Measurements from ENCODE around the gene SLC39A8.

SLC39A8 gene

GRCh38 chr4:102319594-102319993 is 25.7 kb downstream of the SLC39A8 start:
- H3K4me3 ChIP-seq (ENCODE audit: low read depth, low read length), result 0 out of 2 replicates have a peak overlapping the region, but pooled peaks have one; percentile 2
- no peaks in the 10 kb centered on the region for H3K9me3 ChIP-seq (ENCODE audit: control insufficient read depth, insufficient read depth, low read depth, low read length)
- H3K36me3 ChIP-seq (ENCODE audit: control insufficient read depth, insufficient read depth, low read length), result no peaks in the 10 kb centered on the region
- no peaks in the 10 kb centered on the region for H3K27me3 ChIP-seq (ENCODE audit: control insufficient read depth, insufficient read depth, low read length)
- H3K27ac ChIP-seq (ENCODE audit: low read depth, low read length), result peak overlapping the region; percentile 22; the same call in 1 of the 2 replicates
- H3K9ac ChIP-seq (ENCODE audit: low read length), result peak overlapping the region; percentile 1
- H3K4me1 ChIP-seq (ENCODE audit: control insufficient read depth, insufficient read depth, low read length), result peaks cover 44% of the 10 kb centered on the region

GRCh38 chr4:102318526-102318925 is 26.8 kb downstream of the SLC39A8 start:
- Histone ChIP-seq H3K9me3 (ENCODE audit: control insufficient read depth, insufficient read depth, low read depth, low read length) (no peaks in the 10 kb centered on the region), H3K9ac (ENCODE audit: low read length) (no peak overlapping the region), H3K27me3 (ENCODE audit: control insufficient read depth, insufficient read depth, low read length) (no peaks in the 10 kb centered on the region), H3K36me3 (ENCODE audit: control insufficient read depth, insufficient read depth, low read length) (no peaks in the 10 kb centered on the region), H3K4me1 (ENCODE audit: control insufficient read depth, insufficient read depth, low read length) (peaks cover 43% of the 10 kb centered on the region), H3K4me3 (ENCODE audit: low read depth, low read length) (no peak overlapping the region), H3K27ac (ENCODE audit: low read depth, low read length) (no peak overlapping the region)

DNA sequence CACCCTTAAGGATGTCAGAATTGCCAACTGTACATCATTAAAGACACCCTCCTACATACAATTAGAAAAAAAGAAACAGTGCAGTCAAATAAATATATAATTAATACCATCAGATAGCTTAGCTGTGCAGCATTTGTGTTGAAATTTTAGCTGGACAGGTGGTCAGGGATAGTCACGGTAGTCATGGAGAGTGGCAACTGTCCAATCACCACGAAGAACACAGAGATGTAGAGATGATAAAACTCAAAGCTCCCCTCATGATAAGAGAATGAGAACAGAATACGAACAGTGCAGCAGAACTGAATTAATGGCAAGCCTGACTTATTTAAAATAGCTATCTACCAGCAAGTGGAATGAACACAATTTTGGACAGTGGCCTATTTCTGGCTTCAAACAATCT is 27.2 kb downstream of the SLC39A8 start:
- Histone ChIP-seq H3K4me3 (ENCODE audit: low read depth, low read length) (no peak overlapping the region), H3K36me3 (ENCODE audit: control insufficient read depth, insufficient read depth, low read length) (no peaks in the 10 kb centered on the region), H3K27ac (ENCODE audit: low read depth, low read length) (no peak overlapping the region), H3K9me3 (ENCODE audit: control insufficient read depth, insufficient read depth, low read depth, low read length) (no peaks in the 10 kb centered on the region), H3K27me3 (ENCODE audit: control insufficient read depth, insufficient read depth, low read length) (no peaks in the 10 kb centered on the region), H3K4me1 (ENCODE audit: control insufficient read depth, insufficient read depth, low read length) (peaks cover 39% of the 10 kb centered on the region), H3K9ac (ENCODE audit: low read length) (no peak overlapping the region)

- H3K9ac ChIP-seq (ENCODE audit: low read length), result no peak overlapping the region
- H3K27ac ChIP-seq (ENCODE audit: low read depth, low read length), result no peak overlapping the region
- H3K4me3 ChIP-seq (ENCODE audit: low read depth, low read length), result no peak overlapping the region
- no peaks in the 10 kb centered on the region for H3K9me3 ChIP-seq (ENCODE audit: control insufficient read depth, insufficient read depth, low read depth, low read length)
- no peaks in the 10 kb centered on the region for H3K27me3 ChIP-seq (ENCODE audit: control insufficient read depth, insufficient read depth, low read length)
- peaks cover 33% of the 10 kb centered on the region for H3K4me1 ChIP-seq (ENCODE audit: control insufficient read depth, insufficient read depth, low read length)
- no peaks in the 10 kb centered on the region for H3K36me3 ChIP-seq (ENCODE audit: control insufficient read depth, insufficient read depth, low read length)
Observed at GRCh38 chr4:102317459-102317858, 27.8 kb downstream of the SLC39A8 start.

GRCh38 chr4:102316585-102316984 is 28.7 kb downstream of the SLC39A8 start:
- Histone ChIP-seq H3K36me3 (ENCODE audit: control insufficient read depth, insufficient read depth, low read length) (no peaks in the 10 kb centered on the region), H3K4me3 (ENCODE audit: low read depth, low read length) (no peak overlapping the region), H3K27ac (ENCODE audit: low read depth, low read length) (no peak overlapping the region), H3K27me3 (ENCODE audit: control insufficient read depth, insufficient read depth, low read length) (no peaks in the 10 kb centered on the region), H3K9ac (ENCODE audit: low read length) (no peak overlapping the region), H3K9me3 (ENCODE audit: control insufficient read depth, insufficient read depth, low read depth, low read length) (no peaks in the 10 kb centered on the region), H3K4me1 (ENCODE audit: control insufficient read depth, insufficient read depth, low read length) (peaks cover 24% of the 10 kb centered on the region)

GRCh38 chr4:102315532-102315931 is 29.8 kb downstream of the SLC39A8 start:
- H3K9ac ChIP-seq (ENCODE audit: low read length), result no peak overlapping the region
- H3K27ac ChIP-seq (ENCODE audit: low read depth, low read length), result no peak overlapping the region
- no peaks in the 10 kb centered on the region for H3K27me3 ChIP-seq (ENCODE audit: control insufficient read depth, insufficient read depth, low read length)
- H3K9me3 ChIP-seq (ENCODE audit: control insufficient read depth, insufficient read depth, low read depth, low read length), result no peaks in the 10 kb centered on the region
- H3K36me3 ChIP-seq (ENCODE audit: control insufficient read depth, insufficient read depth, low read length), result no peaks in the 10 kb centered on the region
- H3K4me1 ChIP-seq (ENCODE audit: control insufficient read depth, insufficient read depth, low read length), result peaks cover 15% of the 10 kb centered on the region
- H3K4me3 ChIP-seq (ENCODE audit: low read depth, low read length), result no peak overlapping the region

DNA sequence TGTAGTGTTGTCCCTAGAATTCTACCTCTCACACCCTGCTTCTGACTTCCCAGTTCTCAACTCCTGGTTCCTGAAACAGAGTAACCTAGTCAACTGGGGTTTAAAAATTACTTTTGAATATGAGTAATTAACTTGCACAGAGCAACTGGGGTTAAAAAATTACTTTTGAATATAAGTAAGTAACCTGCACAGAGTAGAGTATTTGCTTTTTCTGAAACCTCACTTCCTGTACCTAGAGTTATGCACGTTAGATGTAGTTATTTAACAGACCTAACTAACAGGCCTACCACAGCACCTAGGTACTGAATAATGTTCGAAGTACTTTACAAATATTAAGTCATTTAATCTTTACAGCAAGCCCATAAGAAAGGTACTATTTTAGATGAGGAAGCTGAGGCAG is 32.9 kb downstream of the SLC39A8 start:
- no peak overlapping the region for H3K9ac ChIP-seq (ENCODE audit: low read length)
- no peaks in the 10 kb centered on the region for H3K9me3 ChIP-seq (ENCODE audit: control insufficient read depth, insufficient read depth, low read depth, low read length)
- no peak overlapping the region for H3K27ac ChIP-seq (ENCODE audit: low read depth, low read length)
- no peaks in the 10 kb centered on the region for H3K4me1 ChIP-seq (ENCODE audit: control insufficient read depth, insufficient read depth, low read length)
- no peak overlapping the region for H3K4me3 ChIP-seq (ENCODE audit: low read depth, low read length)
- no peaks in the 10 kb centered on the region for H3K36me3 ChIP-seq (ENCODE audit: control insufficient read depth, insufficient read depth, low read length)
- no peaks in the 10 kb centered on the region for H3K27me3 ChIP-seq (ENCODE audit: control insufficient read depth, insufficient read depth, low read length)

DNA sequence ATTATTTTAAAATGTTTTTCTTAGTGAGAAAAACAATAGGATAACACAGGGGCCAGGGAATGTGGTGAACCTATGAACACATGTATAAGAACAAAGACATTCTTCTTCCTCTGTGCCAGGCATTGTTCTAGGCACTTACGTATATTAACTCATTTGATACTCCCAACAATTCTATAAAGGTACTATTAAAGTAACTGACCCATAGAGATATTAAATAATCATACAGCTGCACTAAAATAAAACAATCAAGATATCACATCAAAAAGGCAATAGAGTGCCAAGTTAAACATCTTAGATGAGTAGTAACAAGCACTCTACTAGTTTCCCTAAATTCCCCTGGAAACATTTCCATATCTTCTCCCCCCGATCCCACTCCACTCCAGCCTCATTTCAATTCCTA is 33.4 kb downstream of the SLC39A8 start:
- H3K9me3 ChIP-seq (ENCODE audit: control insufficient read depth, insufficient read depth, low read depth, low read length), result no peaks in the 10 kb centered on the region
- H3K4me1 ChIP-seq (ENCODE audit: control insufficient read depth, insufficient read depth, low read length), result no peaks in the 10 kb centered on the region
- no peaks in the 10 kb centered on the region for H3K36me3 ChIP-seq (ENCODE audit: control insufficient read depth, insufficient read depth, low read length)
- H3K27ac ChIP-seq (ENCODE audit: low read depth, low read length), result no peak overlapping the region
- H3K4me3 ChIP-seq (ENCODE audit: low read depth, low read length), result no peak overlapping the region
- H3K9ac ChIP-seq (ENCODE audit: low read length), result no peak overlapping the region
- no peaks in the 10 kb centered on the region for H3K27me3 ChIP-seq (ENCODE audit: control insufficient read depth, insufficient read depth, low read length)

GRCh38 chr4:102311407-102311806 is 33.9 kb downstream of the SLC39A8 start:
- no peak overlapping the region for H3K27ac ChIP-seq (ENCODE audit: low read depth, low read length)
- H3K4me1 ChIP-seq (ENCODE audit: control insufficient read depth, insufficient read depth, low read length), result no peaks in the 10 kb centered on the region
- H3K4me3 ChIP-seq (ENCODE audit: low read depth, low read length), result no peak overlapping the region
- H3K36me3 ChIP-seq (ENCODE audit: control insufficient read depth, insufficient read depth, low read length), result no peaks in the 10 kb centered on the region
- H3K9ac ChIP-seq (ENCODE audit: low read length), result no peak overlapping the region
- no peaks in the 10 kb centered on the region for H3K9me3 ChIP-seq (ENCODE audit: control insufficient read depth, insufficient read depth, low read depth, low read length)
- H3K27me3 ChIP-seq (ENCODE audit: control insufficient read depth, insufficient read depth, low read length), result no peaks in the 10 kb centered on the region

DNA sequence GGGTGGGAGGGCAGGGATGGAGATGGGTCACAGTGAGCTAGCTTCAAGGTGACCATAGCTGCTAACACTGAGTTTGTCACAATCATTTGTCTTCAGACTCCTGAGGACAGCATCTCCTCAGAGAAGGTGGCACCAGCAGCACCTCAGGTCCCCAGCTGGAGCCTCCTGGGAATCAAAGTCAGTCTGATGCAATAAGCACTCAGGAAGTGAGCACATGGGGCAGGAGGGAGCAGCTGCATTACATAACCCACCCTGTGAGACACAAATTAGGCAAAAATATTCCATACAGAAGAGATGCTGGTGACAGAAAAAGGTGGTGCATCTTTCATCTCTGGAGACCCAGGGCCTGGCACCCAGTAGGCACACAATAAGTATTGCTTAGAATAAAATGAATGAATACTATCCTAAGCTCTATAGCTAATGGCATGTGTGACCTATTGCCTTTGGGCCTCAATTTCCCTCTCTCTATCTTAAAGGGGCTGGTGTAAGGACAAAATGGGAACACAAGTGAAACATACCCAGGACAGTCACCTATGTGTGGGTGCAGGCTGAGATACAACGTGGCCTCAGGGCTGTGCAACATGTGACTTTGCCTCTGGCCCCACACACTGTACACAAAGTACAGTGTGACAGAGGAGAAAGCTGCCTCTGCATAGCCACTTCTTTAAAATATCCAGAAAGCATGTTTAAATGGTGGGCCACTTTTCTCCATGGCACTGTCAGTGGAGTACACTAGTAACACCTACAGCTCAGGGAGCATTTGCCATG is 37.1 kb downstream of the SLC39A8 start:
- H3K27me3 ChIP-seq (ENCODE audit: control insufficient read depth, insufficient read depth, low read length), result no peaks in the 10 kb centered on the region
- no peak overlapping the region for H3K27ac ChIP-seq (ENCODE audit: low read depth, low read length)
- no peak overlapping the region for H3K9ac ChIP-seq (ENCODE audit: low read length)
- no peak overlapping the region for H3K4me3 ChIP-seq (ENCODE audit: low read depth, low read length)
- no peaks in the 10 kb centered on the region for H3K9me3 ChIP-seq (ENCODE audit: control insufficient read depth, insufficient read depth, low read depth, low read length)
- peaks cover 6% of the 10 kb centered on the region; the same call in 1 of the 2 replicates for H3K36me3 ChIP-seq (ENCODE audit: control insufficient read depth, insufficient read depth, low read length)
- H3K4me1 ChIP-seq (ENCODE audit: control insufficient read depth, insufficient read depth, low read length), result no peaks in the 10 kb centered on the region

DNA sequence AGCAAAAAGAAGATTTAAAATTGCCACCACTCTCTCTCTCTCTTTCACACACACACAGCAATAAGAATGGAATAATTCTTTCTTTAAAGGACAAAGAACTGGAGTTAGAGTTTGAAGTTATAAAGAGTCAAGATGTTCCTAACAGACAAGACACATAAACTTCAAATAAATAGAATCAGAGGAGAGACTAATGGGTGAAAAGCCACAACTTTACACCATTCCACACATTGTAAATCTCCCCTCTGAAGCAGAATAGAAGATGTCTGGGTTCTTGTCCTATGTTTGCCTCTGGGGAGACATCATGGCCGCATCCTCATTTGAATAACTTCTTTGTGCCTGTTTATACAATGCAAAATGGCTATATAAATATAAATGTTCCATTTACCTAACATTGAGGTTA is 39.6 kb downstream of the SLC39A8 start:
- no peak overlapping the region for H3K4me3 ChIP-seq (ENCODE audit: low read depth, low read length)
- peak overlapping the region; percentile 30; the same call in 1 of the 2 replicates for H3K27ac ChIP-seq (ENCODE audit: low read depth, low read length)
- no peaks in the 10 kb centered on the region for H3K9me3 ChIP-seq (ENCODE audit: control insufficient read depth, insufficient read depth, low read depth, low read length)
- H3K9ac ChIP-seq (ENCODE audit: low read length), result no peak overlapping the region
- peaks cover 6% of the 10 kb centered on the region; the same call in 1 of the 2 replicates for H3K36me3 ChIP-seq (ENCODE audit: control insufficient read depth, insufficient read depth, low read length)
- H3K4me1 ChIP-seq (ENCODE audit: control insufficient read depth, insufficient read depth, low read length), result no peaks in the 10 kb centered on the region
- no peaks in the 10 kb centered on the region for H3K27me3 ChIP-seq (ENCODE audit: control insufficient read depth, insufficient read depth, low read length)

Data from HUES6 (cell line).